WTC11 (cell line): Measurements from ENCODE around the gene KANSL1L.

Source experiments
- PRDM15 ChIP-seq: sonication (generic); formaldehyde crosslinking; IDR thresholded peaks from 2 replicates; pipeline ENCODE4 v1.8.0; 2022; ENCODE audit warnings: missing genetic modification reagents
- SP1 ChIP-seq: sonication (generic); formaldehyde crosslinking; conservative IDR thresholded peaks from 2 replicates; pipeline ENCODE4 v1.8.1; 2022; ENCODE audit warnings: missing genetic modification reagents
- ZNF232 ChIP-seq: sonication (generic); formaldehyde crosslinking; IDR thresholded peaks from 2 replicates; pipeline ENCODE4 v1.8.0; 2022; ENCODE audit warnings: mild to moderate bottlenecking, missing genetic modification reagents

DNA sequence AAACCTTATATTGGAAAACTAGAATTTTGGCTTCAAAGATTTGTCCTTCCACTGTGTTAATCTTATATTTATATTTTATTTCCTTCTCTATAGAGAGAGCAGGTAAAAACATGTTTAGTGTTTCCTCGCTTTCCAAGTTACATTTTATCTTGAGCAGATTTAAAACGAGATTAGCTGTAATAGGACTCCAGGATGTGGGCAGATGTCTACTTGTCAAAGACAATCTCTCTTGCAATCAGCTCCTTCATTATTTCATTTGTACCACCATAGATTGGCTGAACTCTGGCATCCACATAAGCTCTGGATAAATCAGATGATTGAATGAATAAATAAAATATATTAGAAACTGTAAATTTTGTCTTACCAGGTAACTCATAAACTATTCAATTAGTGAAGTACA is 17.5 kb upstream of the KANSL1L start:
- TF ChIP-seq SP1 (CRISPR knock-in tag) (no peak), PRDM15 (CRISPR knock-in tag) (no peak), ZNF232 (CRISPR knock-in tag) (no peak)
